K562 (cell line): ENCODE data around the gene NAV2. TPM values are rescaled to one million over a fixed set of nuclear protein-coding genes. Genes with fewer than 3 reads are reported as not detected.

Source experiments
- GATAD2A ChIP-seq: fragments of 450-650 bp; IDR thresholded peaks from 2 replicates; pipeline ENCODE4 v1.6.1; 2017
- ILK ChIP-seq: fragments of 450-650 bp; IDR thresholded peaks from 2 replicates; pipeline ENCODE4 v1.6.1; 2016; ENCODE audit warnings: missing genetic modification characterization, low read depth, mild to moderate bottlenecking, missing compliant biosample characterization, moderate library complexity, borderline replicate concordance
- SAFB ChIP-seq: fragments of 200-400 bp; formaldehyde crosslinking; IDR thresholded peaks from 2 replicates; pipeline ENCODE4 v1.6.1; 2017; ENCODE audit warnings: low read depth, low read length, borderline replicate concordance
- SREBF1 ChIP-seq: fragments of 150-350 bp; IDR thresholded peaks from 2 replicates; pipeline ENCODE4 v1.6.1; 2014; ENCODE audit warnings: antibody characterized with exemption, low read depth, low read length, borderline replicate concordance
- SREBF2 ChIP-seq: sonication (generic); formaldehyde crosslinking; IDR thresholded peaks from 2 replicates; pipeline ENCODE4 v1.4.0; 2020; ENCODE audit warnings: mild to moderate bottlenecking, missing genetic modification reagents
- TCF7L2 ChIP-seq: fragments of 150-350 bp; IDR thresholded peaks from 2 replicates; pipeline ENCODE4 v1.6.1; 2016; ENCODE audit warnings: low read depth, mild to moderate bottlenecking, low read length, moderate library complexity
- ZC3H11A ChIP-seq: IDR thresholded peaks from 2 replicates; pipeline ENCODE4 v1.6.1; 2012; ENCODE audit warnings: low read depth, low read length, improper control_type of control experiment
- polyA plus RNA-seq, 8 experiments: library from polyadenylated mRNA; depleted of rRNA in 4 of 8; stranded (reverse) in 5 of 8; unstranded in 3 of 8; fragments of >200 nt; fragmentation: Nextera tagmentation in 2 of 8; fragmentation: Illumina TruSeq in 1 of 8; extraction: Ambion mirVana in 2 of 8; extraction: Trizol in 1 of 8; gene quantifications; 2 replicates each; pipeline versions ENCODE4 v1.2.1 to v1.2.3, GENCODE V29; 2011 to 2014; ENCODE audit warnings: inconsistent platforms in 1 of 8, missing spikeins in 1 of 8
- total RNA-seq, 7 experiments: library from RNA; depleted of rRNA in 6 of 7; stranded (reverse); fragments of >200 nt in 6 of 7; fragmentation: Illumina TruSeq in 2 of 7; extraction: Trizol in 2 of 7; gene quantifications; 2 replicates each; pipeline versions ENCODE4 v1.2.1 to v1.2.3, GENCODE V29; 2011 to 2021; ENCODE audit warnings: low replicate concordance in 1 of 7
- TF ChIP-seq, protein P1 (sequence below), 2 experiments: fragments of 450-650 bp; IDR thresholded peaks; 2 replicates each; pipeline ENCODE4 v1.6.1; 2016; ENCODE audit warnings: mild to moderate bottlenecking in 2 of 2, borderline replicate concordance in 1 of 2, low read depth in 1 of 2, moderate library complexity in 1 of 2
- TF ChIP-seq, protein P2 (sequence below): sonication (generic); formaldehyde crosslinking; IDR thresholded peaks from 2 replicates; pipeline ENCODE4 v1.8.0; 2022; ENCODE audit warnings: mild to moderate bottlenecking, missing genetic modification reagents
- TF ChIP-seq, protein P3 (sequence below), 2 experiments: fragments of 200-800 bp in 1 of 2; sonication (Bioruptor generic) in 1 of 2; sonication (generic) in 1 of 2; formaldehyde crosslinking in 1 of 2; IDR thresholded peaks in 1 of 2; conservative IDR thresholded peaks in 1 of 2; 2 replicates each; pipeline versions ENCODE4 v1.5.0 to v1.6.1; 2016 to 2020; ENCODE audit warnings: missing compliant biosample characterization in 1 of 2, missing genetic modification characterization in 1 of 2, missing genetic modification reagents in 1 of 2
- TF ChIP-seq, protein P4 (sequence below): sonication (generic); formaldehyde crosslinking; IDR thresholded peaks from 2 replicates; pipeline ENCODE4 v1.8.0; 2022; ENCODE audit warnings: missing genetic modification reagents, mild to moderate bottlenecking, borderline replicate concordance
- TF ChIP-seq, protein P5 (sequence below): sonication (generic); formaldehyde crosslinking; IDR thresholded peaks from 2 replicates; pipeline ENCODE4 v1.8.1; 2023; ENCODE audit warnings: mild to moderate bottlenecking, missing genetic modification reagents, moderate library complexity

The NAV2 gene
- total and polyA plus RNA-seq, 9 of the 15 experiments (the other 6 are each of a cell fraction or from before 2014, with no cell fraction given), result 0.03 to 0.35 (median 0.05) TPM

DNA sequence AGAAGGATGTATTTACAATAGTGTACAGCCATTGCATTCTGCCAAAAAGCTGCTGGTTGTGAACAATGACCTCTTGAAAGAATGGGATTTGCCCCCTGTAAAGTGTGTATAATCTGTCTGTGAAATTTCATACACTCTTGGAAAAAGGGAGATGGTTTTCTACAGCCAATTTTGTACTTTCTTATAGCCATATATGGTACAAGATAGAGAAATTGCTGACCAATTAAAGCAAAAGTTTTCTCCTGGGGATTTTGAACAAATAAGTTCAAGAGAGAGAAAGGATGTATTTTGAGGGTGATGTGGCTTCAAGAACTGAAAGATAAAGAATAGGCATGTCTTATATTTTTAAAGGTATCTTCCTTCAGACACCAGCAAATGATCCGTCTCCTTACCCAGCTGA, 211.0 kb downstream of the NAV2 start (continued):
- TF ChIP-seq, protein P1, sequence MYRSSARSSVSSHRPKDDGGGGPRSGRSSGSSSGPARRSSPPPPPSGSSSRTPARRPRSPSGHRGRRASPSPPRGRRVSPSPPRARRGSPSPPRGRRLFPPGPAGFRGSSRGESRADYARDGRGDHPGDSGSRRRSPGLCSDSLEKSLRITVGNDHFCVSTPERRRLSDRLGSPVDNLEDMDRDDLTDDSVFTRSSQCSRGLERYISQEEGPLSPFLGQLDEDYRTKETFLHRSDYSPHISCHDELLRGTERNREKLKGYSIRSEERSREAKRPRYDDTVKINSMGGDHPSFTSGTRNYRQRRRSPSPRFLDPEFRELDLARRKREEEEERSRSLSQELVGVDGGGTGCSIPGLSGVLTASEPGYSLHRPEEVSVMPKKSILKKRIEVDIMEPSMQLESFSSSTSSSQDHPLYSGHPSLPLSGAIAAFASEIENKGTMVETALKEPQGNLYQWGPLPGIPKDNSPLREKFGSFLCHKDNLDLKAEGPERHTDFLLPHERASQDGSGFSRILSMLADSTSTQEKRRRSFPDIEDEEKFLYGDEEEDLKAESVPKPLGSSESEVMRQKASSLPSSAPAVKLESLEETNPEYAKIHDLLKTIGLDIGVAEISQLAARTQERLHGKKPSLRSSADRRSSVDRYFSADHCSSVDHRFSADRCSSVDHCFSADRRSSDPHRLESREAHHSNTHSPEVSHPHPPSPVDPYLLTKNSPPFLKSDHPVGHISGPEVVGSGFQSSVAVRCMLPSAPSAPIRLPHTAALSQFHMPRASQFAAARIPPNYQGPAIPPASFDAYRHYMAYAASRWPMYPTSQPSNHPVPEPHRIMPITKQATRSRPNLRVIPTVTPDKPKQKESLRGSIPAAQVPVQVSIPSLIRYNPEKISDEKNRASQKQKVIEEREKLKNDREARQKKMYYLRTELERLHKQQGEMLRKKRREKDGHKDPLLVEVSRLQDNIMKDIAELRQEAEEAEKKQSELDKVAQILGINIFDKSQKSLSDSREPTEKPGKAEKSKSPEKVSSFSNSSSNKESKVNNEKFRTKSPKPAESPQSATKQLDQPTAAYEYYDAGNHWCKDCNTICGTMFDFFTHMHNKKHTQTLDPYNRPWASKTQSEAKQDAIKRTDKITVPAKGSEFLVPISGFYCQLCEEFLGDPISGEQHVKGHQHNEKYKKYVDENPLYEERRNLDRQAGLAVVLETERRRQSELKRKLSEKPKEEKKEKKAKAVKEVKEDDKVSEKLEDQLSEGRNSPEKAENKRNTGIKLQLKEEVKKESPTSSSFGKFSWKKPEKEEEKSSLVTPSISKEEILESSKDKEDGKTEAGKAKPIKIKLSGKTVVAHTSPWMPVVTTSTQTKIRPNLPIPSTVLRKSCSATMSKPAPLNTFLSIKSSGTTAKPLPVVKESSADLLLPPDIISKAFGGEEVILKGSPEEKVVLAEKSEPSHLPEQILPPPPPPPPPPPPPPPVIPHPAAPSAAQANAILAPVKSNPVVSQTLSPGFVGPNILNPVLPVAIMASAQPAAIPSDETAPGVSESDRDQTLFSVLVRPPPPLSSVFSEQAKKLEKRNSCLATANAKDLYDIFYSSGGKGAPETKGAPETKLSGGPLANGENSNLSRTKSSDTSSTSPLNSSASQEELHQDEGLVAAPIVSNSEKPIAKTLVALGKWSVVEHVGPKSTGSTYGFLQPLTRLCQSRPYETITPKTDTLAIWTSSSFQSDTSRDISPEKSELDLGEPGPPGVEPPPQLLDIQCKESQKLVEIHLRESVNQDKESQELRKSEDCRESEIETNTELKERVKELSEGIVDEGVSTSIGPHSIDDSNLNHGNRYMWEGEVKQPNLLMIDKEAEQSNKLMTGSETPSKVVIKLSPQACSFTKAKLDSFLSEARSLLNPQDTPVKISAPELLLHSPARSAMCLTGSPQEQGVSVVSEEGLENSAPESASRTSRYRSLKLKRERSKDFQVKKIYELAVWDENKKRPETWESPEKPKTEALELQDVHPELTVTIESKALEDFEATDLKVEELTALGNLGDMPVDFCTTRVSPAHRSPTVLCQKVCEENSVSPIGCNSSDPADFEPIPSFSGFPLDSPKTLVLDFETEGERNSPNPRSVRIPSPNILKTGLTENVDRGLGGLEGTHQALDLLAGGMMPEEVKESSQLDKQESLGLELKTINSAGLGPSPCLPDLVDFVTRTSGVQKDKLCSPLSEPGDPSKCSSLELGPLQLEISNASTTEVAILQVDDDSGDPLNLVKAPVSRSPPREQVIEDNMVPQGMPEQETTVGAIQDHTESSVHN (IDR thresholded peaks at IDR 0.05; ENCODE audit: borderline replicate concordance in 1 of 2, low read depth in 1 of 2), result no peak
- TF ChIP-seq, protein P2, sequence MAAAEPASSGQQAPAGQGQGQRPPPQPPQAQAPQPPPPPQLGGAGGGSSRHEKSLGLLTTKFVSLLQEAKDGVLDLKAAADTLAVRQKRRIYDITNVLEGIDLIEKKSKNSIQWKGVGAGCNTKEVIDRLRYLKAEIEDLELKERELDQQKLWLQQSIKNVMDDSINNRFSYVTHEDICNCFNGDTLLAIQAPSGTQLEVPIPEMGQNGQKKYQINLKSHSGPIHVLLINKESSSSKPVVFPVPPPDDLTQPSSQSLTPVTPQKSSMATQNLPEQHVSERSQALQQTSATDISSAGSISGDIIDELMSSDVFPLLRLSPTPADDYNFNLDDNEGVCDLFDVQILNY (CRISPR knock-in tag), result no peak
- TF ChIP-seq GATAD2A, result no peak
- no peak for TF ChIP-seq TCF7L2
- TF ChIP-seq SREBF2 (CRISPR knock-in tag), result no peak
- no peak for TF ChIP-seq SREBF1
- TF ChIP-seq, protein P3, sequence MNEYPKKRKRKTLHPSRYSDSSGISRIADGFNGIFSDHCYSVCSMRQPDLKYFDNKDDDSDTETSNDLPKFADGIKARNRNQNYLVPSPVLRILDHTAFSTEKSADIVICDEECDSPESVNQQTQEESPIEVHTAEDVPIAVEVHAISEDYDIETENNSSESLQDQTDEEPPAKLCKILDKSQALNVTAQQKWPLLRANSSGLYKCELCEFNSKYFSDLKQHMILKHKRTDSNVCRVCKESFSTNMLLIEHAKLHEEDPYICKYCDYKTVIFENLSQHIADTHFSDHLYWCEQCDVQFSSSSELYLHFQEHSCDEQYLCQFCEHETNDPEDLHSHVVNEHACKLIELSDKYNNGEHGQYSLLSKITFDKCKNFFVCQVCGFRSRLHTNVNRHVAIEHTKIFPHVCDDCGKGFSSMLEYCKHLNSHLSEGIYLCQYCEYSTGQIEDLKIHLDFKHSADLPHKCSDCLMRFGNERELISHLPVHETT (CRISPR knock-in tag; conservative IDR thresholded peaks at IDR 0.05 in 1 of 2, IDR thresholded peaks at IDR 0.05 in 1 of 2), result no peak
- TF ChIP-seq ZC3H11A, result no peak
- TF ChIP-seq, protein P4, sequence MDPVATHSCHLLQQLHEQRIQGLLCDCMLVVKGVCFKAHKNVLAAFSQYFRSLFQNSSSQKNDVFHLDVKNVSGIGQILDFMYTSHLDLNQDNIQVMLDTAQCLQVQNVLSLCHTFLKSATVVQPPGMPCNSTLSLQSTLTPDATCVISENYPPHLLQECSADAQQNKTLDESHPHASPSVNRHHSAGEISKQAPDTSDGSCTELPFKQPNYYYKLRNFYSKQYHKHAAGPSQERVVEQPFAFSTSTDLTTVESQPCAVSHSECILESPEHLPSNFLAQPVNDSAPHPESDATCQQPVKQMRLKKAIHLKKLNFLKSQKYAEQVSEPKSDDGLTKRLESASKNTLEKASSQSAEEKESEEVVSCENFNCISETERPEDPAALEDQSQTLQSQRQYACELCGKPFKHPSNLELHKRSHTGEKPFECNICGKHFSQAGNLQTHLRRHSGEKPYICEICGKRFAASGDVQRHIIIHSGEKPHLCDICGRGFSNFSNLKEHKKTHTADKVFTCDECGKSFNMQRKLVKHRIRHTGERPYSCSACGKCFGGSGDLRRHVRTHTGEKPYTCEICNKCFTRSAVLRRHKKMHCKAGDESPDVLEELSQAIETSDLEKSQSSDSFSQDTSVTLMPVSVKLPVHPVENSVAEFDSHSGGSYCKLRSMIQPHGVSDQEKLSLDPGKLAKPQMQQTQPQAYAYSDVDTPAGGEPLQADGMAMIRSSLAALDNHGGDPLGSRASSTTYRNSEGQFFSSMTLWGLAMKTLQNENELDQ, result no peak
- no peak for TF ChIP-seq ILK
- TF ChIP-seq, protein P5, sequence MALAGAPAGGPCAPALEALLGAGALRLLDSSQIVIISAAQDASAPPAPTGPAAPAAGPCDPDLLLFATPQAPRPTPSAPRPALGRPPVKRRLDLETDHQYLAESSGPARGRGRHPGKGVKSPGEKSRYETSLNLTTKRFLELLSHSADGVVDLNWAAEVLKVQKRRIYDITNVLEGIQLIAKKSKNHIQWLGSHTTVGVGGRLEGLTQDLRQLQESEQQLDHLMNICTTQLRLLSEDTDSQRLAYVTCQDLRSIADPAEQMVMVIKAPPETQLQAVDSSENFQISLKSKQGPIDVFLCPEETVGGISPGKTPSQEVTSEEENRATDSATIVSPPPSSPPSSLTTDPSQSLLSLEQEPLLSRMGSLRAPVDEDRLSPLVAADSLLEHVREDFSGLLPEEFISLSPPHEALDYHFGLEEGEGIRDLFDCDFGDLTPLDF, result no peak
- TF ChIP-seq SAFB, result no peak
